Measurements from ENCODE around the gene SSBP3. TPM values are rescaled to one million over a fixed set of nuclear protein-coding genes. Genes with fewer than 3 reads are reported as not detected.
"Not testable (repeated sequence)": the region's sequence is repeated elsewhere in the genome, so short reads cannot be mapped to it uniquely, and the experiment has no call there.

The SSBP3 gene
- polyA plus RNA-seq (2012; ENCODE audit: insufficient read depth, insufficient read length): 118 TPM

GRCh38 chr1:54406339-54407153 lies at the start of gene SSBP3:
Gene SSBP3, minus strand, starts transcription at chr1:54406394.
- H3K4me3 ChIP-seq (ENCODE audit: low read length): peak within 1 kb of the TSS; percentile 77
- peak; percentile 84 for DNase-seq (ENCODE audit: low read depth, low spot score)

- no peak overlapping the region for H3K4me3 ChIP-seq (ENCODE audit: low read length)
- DNase-seq (ENCODE audit: low read depth, low spot score): no peak
Observed at GRCh38 chr1:54453509-54453908, 47.3 kb upstream of the SSBP3 start.

GRCh38 chr1:54453022-54453421 lies 46.8 kb upstream of the SSBP3 start:
- H3K4me3 ChIP-seq (ENCODE audit: low read length): no peak overlapping the region
- DNase-seq (ENCODE audit: low read depth, low spot score): no peak

GRCh38 chr1:54449431-54449830 lies 43.2 kb upstream of the SSBP3 start:
- not testable (repeated sequence) for H3K4me3 ChIP-seq (ENCODE audit: low read length); DNase-seq (ENCODE audit: low read depth, low spot score)

- H3K4me3 ChIP-seq (ENCODE audit: low read length); DNase-seq (ENCODE audit: low read depth, low spot score): not testable (repeated sequence)
Observed at GRCh38 chr1:54448801-54449200, 42.6 kb upstream of the SSBP3 start.

- DNase-seq (ENCODE audit: low read depth, low spot score); H3K4me3 ChIP-seq (ENCODE audit: low read length): not testable (repeated sequence)
Observed at GRCh38 chr1:54447081-54447480, 40.9 kb upstream of the SSBP3 start.

- no peak for DNase-seq (ENCODE audit: low read depth, low spot score)
- H3K4me3 ChIP-seq (ENCODE audit: low read length): no peak overlapping the region
Observed at GRCh38 chr1:54442185-54442584, 36.0 kb upstream of the SSBP3 start.

GRCh38 chr1:54439550-54440223 lies 33.5 kb upstream of the SSBP3 start:
- no peak for DNase-seq (ENCODE audit: low read depth, low spot score)
- no peak overlapping the region for H3K4me3 ChIP-seq (ENCODE audit: low read length)

- no peak overlapping the region for H3K4me3 ChIP-seq (ENCODE audit: low read length)
- no peak for DNase-seq (ENCODE audit: low read depth, low spot score)
Observed at GRCh38 chr1:54437783-54438182, 31.6 kb upstream of the SSBP3 start.

- no peak overlapping the region for H3K4me3 ChIP-seq (ENCODE audit: low read length)
- DNase-seq (ENCODE audit: low read depth, low spot score): no peak
Observed at GRCh38 chr1:54436826-54437225, 30.6 kb upstream of the SSBP3 start.

GRCh38 chr1:54429838-54430237 lies 23.6 kb upstream of the SSBP3 start:
- no peak overlapping the region for H3K4me3 ChIP-seq (ENCODE audit: low read length)
- no peak for DNase-seq (ENCODE audit: low read depth, low spot score)

GRCh38 chr1:54428837-54429518 lies 22.8 kb upstream of the SSBP3 start:
- no peak for DNase-seq (ENCODE audit: low read depth, low spot score)
- H3K4me3 ChIP-seq (ENCODE audit: low read length): no peak overlapping the region

- no peak overlapping the region for H3K4me3 ChIP-seq (ENCODE audit: low read length)
- no peak for DNase-seq (ENCODE audit: low read depth, low spot score)
Observed at GRCh38 chr1:54425152-54425584, 19.0 kb upstream of the SSBP3 start.

GRCh38 chr1:54424398-54424797 lies 18.2 kb upstream of the SSBP3 start:
- no peak overlapping the region for H3K4me3 ChIP-seq (ENCODE audit: low read length)
- no peak for DNase-seq (ENCODE audit: low read depth, low spot score)

- no peak overlapping the region for H3K4me3 ChIP-seq (ENCODE audit: low read length)
- no peak for DNase-seq (ENCODE audit: low read depth, low spot score)
Observed at GRCh38 chr1:54421101-54421504, 14.9 kb upstream of the SSBP3 start.

GRCh38 chr1:54418598-54418997 lies 12.4 kb upstream of the SSBP3 start:
- H3K4me3 ChIP-seq (ENCODE audit: low read length); DNase-seq (ENCODE audit: low read depth, low spot score): not testable (repeated sequence)

- DNase-seq (ENCODE audit: low read depth, low spot score): peak; percentile 44
- H3K4me3 ChIP-seq (ENCODE audit: low read length): no peak overlapping the region
Observed at GRCh38 chr1:54417123-54417522, 10.9 kb upstream of the SSBP3 start.

- DNase-seq (ENCODE audit: low read depth, low spot score): no peak
- no peak overlapping the region for H3K4me3 ChIP-seq (ENCODE audit: low read length)
Observed at GRCh38 chr1:54416435-54416834, 10.2 kb upstream of the SSBP3 start.

GRCh38 chr1:54415991-54416390 lies 9.8 kb upstream of the SSBP3 start:
- DNase-seq (ENCODE audit: low read depth, low spot score): no peak
- no peak overlapping the region for H3K4me3 ChIP-seq (ENCODE audit: low read length)

GRCh38 chr1:54415533-54415932 lies 9.3 kb upstream of the SSBP3 start:
- DNase-seq (ENCODE audit: low read depth, low spot score): no peak
- no peak overlapping the region for H3K4me3 ChIP-seq (ENCODE audit: low read length)

All from Jurkat, Clone E6-1 (cell line).